Breast epithelium (tissue), 4 donors: ENCODE results near the gene RIMBP2. TPM values are rescaled to one million over a fixed set of nuclear protein-coding genes. Genes with fewer than 3 reads are reported as not detected.

ENCODE experiments used
- DNase-seq, 2 donors: peaks; one replicate each; pipeline ENCODE4 v3.0.0-alpha.2; 2019; ENCODE audit warnings: low spot score in 2 of 2
- H3K27ac ChIP-seq, 2 donors: fragments of 200-600 bp; sonication (generic) in 1 of 2; one replicate each; pipeline ENCODE4 v1.5.1; 2016 to 2019; ENCODE audit warnings: mild to moderate bottlenecking in 1 of 2
- H3K27me3 ChIP-seq, 2 donors: fragments of 200-600 bp; sonication (generic) in 1 of 2; one replicate each; pipeline versions ENCODE4 v1.5.1 to v1.6.0; 2017 to 2019; ENCODE audit warnings: control low read depth in 1 of 2, mild to moderate bottlenecking in 1 of 2
- H3K36me3 ChIP-seq: fragments of 200-600 bp; one replicate; pipeline ENCODE4 v1.5.1; 2019
- H3K4me1 ChIP-seq, 2 donors: fragments of 200-600 bp; sonication (generic); one replicate each; pipeline ENCODE4 v1.5.1; 2016 to 2019; ENCODE audit warnings: control low read depth in 1 of 2
- H3K4me3 ChIP-seq, 3 donors: fragments of 200-600 bp; sonication (generic); 1 replicate in 2 of 3; 2 replicates in 1 of 3; pipeline ENCODE4 v1.5.1; 2016 to 2019; ENCODE audit warnings: mild to moderate bottlenecking in 3 of 3, moderate library complexity in 2 of 3
- H3K9me3 ChIP-seq, 2 donors: fragments of 200-600 bp; sonication (generic) in 1 of 2; one replicate each; pipeline ENCODE4 v1.5.1; 2016 to 2019; ENCODE audit warnings: control low read depth in 1 of 2
- POLR2A ChIP-seq: fragments of 450-650 bp; IDR thresholded peaks from one replicate; pipeline ENCODE4 v1.6.1; 2016; ENCODE audit warnings: antibody characterized with exemption, mild to moderate bottlenecking, moderate library complexity
- POLR2AphosphoS5 ChIP-seq, 3 donors: sonication (generic); formaldehyde crosslinking; IDR thresholded peaks; one replicate each; pipeline ENCODE4 v1.6.1; 2017; ENCODE audit warnings: antibody characterized with exemption in 3 of 3
- intact Hi-C: fragments of 100-400 bp; cut with DNase I; formaldehyde crosslinking; loops from one replicate; pipeline ENCODE4 v1.15.1; 2023; ENCODE audit warnings: low total_unique reads
- total RNA-seq, 3 donors: library from RNA; depleted of rRNA; stranded (reverse); fragments of >200 nt; gene quantifications; one replicate each; pipeline ENCODE4 v1.1.0, GENCODE V29; 2016
- TF ChIP-seq, protein P1 (sequence below), 3 donors: fragments of 450-650 bp; IDR thresholded peaks; one replicate each; pipeline ENCODE4 v1.5.1; 2016 to 2017; ENCODE audit warnings: antibody characterized with exemption in 3 of 3, mild to moderate bottlenecking in 3 of 3, moderate library complexity in 3 of 3

Gene RIMBP2, protein sequence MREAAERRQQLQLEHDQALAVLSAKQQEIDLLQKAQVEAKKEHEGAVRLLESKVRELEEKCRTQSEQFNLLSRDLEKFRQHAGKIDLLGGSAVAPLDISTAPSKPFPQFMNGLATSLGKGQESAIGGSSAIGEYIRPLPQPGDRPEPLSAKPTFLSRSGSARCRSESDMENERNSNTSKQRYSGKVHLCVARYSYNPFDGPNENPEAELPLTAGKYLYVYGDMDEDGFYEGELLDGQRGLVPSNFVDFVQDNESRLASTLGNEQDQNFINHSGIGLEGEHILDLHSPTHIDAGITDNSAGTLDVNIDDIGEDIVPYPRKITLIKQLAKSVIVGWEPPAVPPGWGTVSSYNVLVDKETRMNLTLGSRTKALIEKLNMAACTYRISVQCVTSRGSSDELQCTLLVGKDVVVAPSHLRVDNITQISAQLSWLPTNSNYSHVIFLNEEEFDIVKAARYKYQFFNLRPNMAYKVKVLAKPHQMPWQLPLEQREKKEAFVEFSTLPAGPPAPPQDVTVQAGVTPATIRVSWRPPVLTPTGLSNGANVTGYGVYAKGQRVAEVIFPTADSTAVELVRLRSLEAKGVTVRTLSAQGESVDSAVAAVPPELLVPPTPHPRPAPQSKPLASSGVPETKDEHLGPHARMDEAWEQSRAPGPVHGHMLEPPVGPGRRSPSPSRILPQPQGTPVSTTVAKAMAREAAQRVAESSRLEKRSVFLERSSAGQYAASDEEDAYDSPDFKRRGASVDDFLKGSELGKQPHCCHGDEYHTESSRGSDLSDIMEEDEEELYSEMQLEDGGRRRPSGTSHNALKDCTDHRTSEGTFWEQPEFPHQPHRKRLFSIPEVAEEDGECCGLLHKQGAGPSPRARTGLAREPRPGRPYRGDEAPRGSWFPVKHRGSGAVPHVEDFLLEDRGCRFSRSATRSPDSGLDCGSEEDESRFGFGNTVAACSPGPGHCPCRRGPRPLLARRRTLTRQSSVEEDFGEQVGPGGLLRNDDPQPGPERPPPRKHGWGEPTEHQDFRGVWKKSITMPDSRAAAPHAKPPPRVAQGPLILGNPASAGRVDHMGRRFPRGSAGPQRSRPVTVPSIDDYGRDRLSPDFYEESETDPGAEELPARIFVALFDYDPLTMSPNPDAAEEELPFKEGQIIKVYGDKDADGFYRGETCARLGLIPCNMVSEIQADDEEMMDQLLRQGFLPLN (N-terminal part only)
- under 1 TPM; under 0.01 to 0.59 (median under 0.01) TPM for total RNA-seq

DNA sequence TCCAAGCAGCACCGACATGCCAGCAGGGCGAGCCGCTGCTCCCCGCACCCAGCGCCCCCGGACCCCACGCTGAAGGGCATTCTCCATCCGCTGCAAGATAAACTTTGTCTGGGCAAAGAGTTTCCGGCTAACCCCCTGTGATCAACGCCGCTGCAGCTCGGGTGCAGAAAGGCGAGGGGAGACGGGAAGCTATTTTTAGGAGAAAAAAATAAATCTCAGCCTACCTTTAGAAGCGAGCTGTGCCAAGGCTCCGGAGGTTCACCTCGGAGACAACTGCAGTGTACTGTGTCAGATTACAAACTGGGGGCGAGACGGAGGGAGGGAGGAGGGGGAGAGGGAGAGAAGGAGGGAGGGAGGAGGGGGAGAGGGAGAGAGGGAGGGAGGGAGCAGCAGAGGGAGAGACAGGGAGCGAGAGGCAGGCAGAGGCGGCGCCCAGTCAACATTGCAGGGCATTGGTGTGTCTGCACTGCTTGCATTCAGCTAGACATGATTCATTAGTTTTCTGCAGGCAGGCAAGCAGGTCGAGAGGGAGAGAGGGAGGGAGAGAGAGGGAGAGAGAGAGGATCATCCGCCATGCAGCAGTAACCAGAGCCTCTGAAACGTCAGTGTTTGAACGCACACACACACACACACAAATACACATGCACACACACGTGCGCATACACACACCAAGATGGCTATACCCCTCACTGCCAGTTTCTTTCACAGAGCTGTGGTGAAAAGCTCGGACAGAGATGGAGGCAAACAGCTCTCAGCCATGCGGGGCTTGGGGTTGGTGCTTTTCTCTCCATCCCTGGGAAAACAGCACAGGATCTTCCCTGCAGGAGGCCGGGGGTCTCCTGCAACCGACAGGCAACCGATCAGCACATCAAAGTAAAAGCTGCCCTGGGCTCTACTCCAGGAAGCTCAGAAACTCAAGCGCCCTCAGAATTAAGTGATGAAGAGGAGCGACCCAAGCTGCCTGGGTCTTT is at the start of gene RIMBP2:
Gene RIMBP2, minus strand, starts transcription at position 302 of the 971 bp plus-strand sequence. CDS start 237,286 bp downstream, outside the sequence.
- H3K27me3 ChIP-seq, result peaks cover 0 to 30% of the 10 kb centered on the region in 2 donors
- no peak within 1 kb of the TSS for H3K27ac ChIP-seq
- intact Hi-C loops, result no loop called here
- no peaks in the 10 kb centered on the region for H3K36me3 ChIP-seq
- no peak for DNase-seq
- no peaks in the 10 kb centered on the region for H3K4me1 ChIP-seq
- TF ChIP-seq, protein P1, sequence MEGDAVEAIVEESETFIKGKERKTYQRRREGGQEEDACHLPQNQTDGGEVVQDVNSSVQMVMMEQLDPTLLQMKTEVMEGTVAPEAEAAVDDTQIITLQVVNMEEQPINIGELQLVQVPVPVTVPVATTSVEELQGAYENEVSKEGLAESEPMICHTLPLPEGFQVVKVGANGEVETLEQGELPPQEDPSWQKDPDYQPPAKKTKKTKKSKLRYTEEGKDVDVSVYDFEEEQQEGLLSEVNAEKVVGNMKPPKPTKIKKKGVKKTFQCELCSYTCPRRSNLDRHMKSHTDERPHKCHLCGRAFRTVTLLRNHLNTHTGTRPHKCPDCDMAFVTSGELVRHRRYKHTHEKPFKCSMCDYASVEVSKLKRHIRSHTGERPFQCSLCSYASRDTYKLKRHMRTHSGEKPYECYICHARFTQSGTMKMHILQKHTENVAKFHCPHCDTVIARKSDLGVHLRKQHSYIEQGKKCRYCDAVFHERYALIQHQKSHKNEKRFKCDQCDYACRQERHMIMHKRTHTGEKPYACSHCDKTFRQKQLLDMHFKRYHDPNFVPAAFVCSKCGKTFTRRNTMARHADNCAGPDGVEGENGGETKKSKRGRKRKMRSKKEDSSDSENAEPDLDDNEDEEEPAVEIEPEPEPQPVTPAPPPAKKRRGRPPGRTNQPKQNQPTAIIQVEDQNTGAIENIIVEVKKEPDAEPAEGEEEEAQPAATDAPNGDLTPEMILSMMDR (IDR thresholded peaks at IDR 0.05), result no peak
- TF ChIP-seq POLR2A (no peak), POLR2AphosphoS5 (IDR thresholded peaks at IDR 0.05) (no peak)
- H3K9me3 ChIP-seq, result peaks cover 5 to 15% of the 10 kb centered on the region in 2 donors
- peak within 1 kb of the TSS; percentile 45 to 66 (median 46) for H3K4me3 ChIP-seq

DNA sequence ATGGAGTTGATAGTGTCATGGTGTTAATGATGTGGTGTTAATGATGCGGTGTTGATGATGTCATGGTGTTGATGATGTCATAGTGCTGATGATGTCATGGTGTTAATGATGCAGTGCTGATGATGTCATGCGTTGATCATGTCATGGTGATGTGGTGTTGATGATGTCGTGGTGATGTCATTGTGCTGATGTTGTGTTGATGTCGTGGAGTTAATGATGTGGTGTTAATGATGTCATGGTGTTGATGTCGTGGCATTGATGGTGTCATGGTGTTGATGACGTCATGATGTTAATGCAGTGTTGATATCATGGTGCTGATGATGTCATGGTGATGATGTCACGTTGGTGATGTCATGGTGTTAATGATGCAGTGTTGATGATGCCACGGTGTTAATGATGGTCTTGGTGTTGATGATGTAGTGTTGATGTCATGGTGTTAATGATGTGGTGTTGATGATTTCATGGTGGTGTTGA is 49.1 kb upstream of the RIMBP2 start:
- intact Hi-C loops, result no loop called here
- H3K4me1 ChIP-seq, result no peaks in the 10 kb centered on the region
- peaks cover 0 to 36% of the 10 kb centered on the region in 2 donors for H3K27me3 ChIP-seq

DNA sequence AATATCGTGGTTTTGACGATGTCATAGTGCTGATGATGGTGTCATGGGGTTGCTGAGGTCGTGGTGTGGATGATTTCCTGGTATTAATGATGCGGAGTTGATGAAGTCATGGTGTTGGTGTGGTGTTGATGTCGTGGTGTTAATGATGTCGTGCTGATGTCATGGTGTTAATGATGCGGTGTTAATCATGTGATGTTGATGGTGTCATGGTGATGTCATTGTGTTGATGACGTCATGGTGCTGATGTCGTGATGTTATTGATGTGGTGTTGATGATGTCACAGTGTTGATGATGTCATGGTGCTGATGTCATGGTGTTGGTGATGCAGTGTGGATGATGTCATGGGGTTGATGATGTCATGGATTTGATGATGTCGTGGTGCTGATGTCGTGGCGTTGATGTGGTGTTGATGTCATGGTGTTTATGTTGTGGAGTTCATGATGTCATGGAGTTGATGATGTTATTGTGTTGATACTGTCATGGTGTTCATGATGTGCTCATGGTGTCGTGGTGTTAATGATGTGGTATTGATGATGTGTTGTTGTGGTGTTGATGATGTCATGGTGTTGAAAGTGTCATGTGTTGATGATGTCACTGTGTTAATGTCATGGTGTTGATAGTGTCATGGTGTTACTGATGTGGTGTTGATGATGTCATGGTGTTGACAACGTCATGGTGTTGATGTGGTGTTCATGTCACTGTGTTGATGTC is 48.5 kb upstream of the RIMBP2 start:
- H3K4me3 ChIP-seq, result no peak overlapping the region
- TF ChIP-seq, protein P1 (IDR thresholded peaks at IDR 0.05), result no peak
- TF ChIP-seq POLR2AphosphoS5 (IDR thresholded peaks at IDR 0.05), result no peak
- no peak for TF ChIP-seq POLR2A
- H3K9me3 ChIP-seq, result no peaks in the 10 kb centered on the region
- no peaks in the 10 kb centered on the region for H3K36me3 ChIP-seq
- intact Hi-C loops, result no loop called here
- H3K4me1 ChIP-seq, result no peaks in the 10 kb centered on the region
- DNase-seq, result no peak
- H3K27me3 ChIP-seq, result peaks cover 0 to 36% of the 10 kb centered on the region in 2 donors
- no peak overlapping the region for H3K27ac ChIP-seq

More for the DNA sequence above, 49.1 kb upstream of the RIMBP2 start:
- Histone ChIP-seq H3K27ac (no peak overlapping the region), H3K4me3 (no peak overlapping the region), H3K36me3 (no peaks in the 10 kb centered on the region), H3K9me3 (no peaks in the 10 kb centered on the region)
- TF ChIP-seq, protein P1 (IDR thresholded peaks at IDR 0.05), result no peak
- TF ChIP-seq POLR2AphosphoS5 (IDR thresholded peaks at IDR 0.05), result no peak
- no peak for TF ChIP-seq POLR2A
- DNase-seq, result no peak

DNA sequence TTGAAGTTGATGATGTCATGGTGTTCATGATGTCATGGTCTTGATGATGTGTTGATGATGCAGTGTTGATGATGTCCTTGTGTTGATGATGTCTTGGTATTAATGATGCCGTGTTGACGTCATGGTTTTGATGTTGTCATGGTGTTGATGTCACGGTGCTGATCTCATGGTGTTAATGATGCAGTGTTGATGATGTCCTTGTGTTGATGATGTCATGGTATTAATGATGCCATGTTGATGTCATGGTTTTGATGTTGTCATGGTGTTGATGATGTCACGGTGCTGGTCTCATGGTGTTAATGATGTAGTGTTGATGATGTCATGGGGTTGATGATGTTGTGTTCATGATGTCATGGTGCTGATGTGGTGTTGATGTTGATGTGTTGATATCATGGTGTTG is 48.0 kb upstream of the RIMBP2 start:
- DNase-seq, result no peak
- TF ChIP-seq POLR2AphosphoS5 (IDR thresholded peaks at IDR 0.05) (no peak), POLR2A (no peak)
- TF ChIP-seq, protein P1 (IDR thresholded peaks at IDR 0.05), result no peak
- H3K27ac ChIP-seq, result no peak overlapping the region
- intact Hi-C loops, result no loop called here
- H3K4me1 ChIP-seq, result no peaks in the 10 kb centered on the region
- no peaks in the 10 kb centered on the region for H3K9me3 ChIP-seq
- peaks cover 0 to 36% of the 10 kb centered on the region in 2 donors for H3K27me3 ChIP-seq
- H3K4me3 ChIP-seq, result no peak overlapping the region
- H3K36me3 ChIP-seq, result no peaks in the 10 kb centered on the region
